HG03064 (cell line): ENCODE results near the gene USP7.

Experiments used
- ATAC-seq: cut with Tn5 transposase; IDR thresholded peaks from one replicate; pipeline ENCODE4 v1.9.1; 2021; ENCODE audit warnings: low read depth; ENCODE audit not compliant: unreplicated experiment

Gene USP7

DNA sequence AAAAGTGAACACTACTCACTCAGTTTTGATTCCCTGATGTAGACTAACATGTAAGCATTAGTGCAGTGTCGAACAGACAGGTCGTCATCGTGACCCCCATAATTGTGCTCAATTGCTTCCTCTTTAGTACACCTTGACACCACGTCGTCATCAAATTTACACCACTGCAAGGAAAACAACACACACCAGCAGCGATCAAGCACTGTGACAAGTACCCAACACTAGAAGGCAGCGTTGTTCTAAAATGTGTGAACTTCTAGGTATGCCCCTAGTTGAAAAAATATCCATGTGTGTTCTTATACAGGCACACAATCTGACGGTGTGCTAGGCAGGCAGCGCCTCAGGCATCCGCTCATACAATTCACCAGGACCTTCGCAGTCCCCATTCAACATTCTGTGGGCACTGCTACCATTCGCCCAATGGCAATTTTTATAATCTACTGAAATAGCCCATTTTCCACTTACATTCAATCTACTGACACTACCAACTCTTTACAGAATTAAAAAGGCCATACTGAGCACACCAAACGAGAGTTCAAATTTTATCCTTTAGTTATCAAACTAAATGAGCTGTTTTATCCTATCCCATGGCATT, 58.4 kb downstream of the USP7 start:
- ATAC-seq = no peak

DNA sequence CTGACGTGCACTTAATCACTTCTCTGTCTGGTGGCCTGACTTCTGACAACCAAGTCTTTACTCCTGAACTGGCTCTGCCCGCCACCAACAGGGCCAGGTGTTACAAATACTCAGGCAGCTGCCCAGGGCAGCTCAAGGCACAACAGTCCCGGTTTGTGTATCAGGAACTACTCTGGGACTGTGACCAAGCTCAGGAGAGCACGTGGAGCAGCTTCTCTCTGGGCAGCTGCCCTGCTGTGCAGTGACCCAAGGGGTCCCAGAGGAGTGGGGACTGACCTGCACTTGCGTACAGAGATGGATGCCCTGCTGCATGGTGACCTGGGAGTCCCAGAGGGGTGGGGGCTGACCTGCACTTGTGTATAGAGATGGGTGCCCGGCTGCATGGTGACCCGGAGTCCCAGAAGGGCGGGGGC, 59.7 kb downstream of the USP7 start:
- ATAC-seq = no peak

DNA sequence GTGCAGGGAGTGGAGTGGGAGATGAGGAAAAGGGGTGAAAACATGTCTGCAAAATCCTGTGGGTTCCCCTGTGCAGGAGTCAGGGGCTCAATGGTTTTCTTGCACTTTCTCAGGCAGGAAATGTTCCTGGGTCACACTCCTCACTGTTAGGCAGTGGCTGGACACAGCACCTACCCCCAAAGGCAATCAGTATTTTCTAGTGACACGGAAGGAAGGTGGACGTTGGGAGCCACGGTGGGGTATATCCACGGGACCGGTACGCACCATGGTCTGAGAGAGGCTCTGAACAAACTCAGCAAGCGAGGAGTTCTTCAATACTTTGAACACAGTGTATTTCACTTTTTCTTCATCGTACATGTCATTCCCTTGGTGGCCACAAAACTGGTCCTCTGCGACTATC, 60.7 kb downstream of the USP7 start:
- ATAC-seq = no peak

DNA sequence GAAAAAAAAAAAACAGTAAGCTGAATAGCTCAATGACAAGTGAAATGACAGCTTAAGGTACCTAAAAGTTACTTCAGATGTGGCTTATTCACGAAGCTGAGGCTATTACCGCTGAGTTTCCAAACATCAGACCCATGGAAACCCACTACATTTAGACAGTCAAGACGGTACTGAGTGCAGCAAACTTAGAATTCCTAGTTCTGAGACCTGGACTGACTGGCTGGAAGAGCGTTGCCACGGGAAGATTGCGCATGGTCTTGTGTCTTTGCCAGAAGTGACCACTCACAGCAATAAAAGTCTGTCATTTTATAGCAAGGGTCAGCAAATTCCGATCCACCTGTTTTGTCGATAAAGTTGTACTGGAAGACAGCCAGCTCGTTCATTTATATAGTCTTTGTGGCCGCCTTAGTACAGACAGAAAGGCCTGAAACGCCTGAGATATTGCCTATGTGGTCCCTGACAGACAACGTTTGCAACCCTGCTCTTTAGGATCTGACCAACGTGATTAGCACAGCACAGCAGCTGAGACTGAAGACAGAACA, 62.3 kb downstream of the USP7 start:
- no peak for ATAC-seq

DNA sequence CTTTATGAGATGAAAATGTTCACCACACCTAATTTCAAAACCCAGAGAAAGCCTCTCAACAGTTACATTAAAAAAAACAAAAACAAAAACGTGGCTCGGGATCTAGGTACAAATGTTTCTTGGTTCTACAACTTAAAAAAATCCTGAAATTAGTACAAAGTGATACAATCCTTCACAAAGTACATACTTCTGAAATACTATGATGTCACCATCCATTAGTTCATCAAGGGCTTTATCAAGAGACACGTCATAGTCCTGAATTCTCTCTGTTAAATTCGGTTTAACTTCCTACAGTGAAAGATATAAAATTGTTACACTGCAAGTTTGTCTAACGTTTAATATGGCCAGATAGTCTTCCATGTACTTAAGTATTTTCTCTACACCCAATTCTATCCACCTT, 63.4 kb downstream of the USP7 start:
- ATAC-seq = no peak

DNA sequence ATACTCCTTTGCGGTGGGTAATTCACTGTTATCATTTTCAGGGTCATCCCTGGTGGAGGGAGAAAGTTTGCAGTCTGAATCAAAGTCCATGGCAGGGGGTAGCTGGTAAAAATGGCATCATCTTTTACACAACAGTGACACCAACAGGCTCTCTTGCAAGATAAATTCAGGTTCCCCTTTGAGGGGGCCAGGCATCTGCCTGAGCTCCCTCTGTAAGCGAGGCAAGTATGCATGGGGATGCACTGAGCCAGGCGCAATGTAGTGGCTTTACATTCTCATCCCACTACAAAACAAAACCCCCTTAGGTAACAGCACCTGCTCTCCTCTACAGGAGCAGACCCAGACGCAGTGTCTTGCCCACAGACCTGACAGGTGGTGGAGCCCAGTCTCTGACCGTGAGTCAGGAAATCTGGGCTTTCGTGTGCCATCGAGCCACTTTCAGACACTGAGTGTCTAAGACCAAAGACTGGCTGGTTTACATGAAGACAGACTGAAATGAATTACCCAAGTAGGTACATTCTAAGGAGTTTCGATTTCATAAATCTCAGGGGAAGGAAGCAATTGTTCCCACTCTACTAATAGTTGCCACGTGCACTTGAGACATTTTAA, 63.9 kb downstream of the USP7 start:
- ATAC-seq = no peak

DNA sequence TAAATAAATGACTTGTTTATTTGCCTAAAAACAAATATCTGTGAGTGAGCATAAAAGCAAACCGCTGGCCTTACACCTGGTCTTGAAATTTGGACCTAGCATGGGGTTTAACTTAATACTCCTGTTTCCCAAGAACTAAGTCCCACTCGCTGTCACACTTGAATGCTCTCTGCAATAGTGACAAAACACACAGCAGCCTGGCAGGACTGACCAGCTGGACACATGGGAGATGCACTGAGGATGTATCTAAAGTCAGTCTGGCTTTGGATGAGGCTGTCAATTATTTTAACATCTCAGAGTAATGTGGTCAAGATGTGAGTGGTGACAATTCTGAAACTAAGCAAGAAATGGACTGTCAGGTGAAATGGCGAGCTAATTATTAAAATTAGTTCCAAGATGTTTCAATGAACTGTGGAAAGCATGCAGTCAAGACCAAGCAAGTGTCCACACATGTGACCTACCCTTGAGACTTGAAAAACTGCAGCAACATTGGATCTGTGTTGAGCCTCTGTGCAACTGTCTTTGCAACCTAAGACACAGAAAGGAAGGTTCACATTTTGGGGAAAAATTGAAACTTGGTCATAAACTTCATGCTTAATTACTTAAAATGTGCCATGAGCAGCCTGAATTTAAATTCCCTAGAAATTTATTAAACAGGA, 64.9 kb downstream of the USP7 start:
- ATAC-seq = no peak

DNA sequence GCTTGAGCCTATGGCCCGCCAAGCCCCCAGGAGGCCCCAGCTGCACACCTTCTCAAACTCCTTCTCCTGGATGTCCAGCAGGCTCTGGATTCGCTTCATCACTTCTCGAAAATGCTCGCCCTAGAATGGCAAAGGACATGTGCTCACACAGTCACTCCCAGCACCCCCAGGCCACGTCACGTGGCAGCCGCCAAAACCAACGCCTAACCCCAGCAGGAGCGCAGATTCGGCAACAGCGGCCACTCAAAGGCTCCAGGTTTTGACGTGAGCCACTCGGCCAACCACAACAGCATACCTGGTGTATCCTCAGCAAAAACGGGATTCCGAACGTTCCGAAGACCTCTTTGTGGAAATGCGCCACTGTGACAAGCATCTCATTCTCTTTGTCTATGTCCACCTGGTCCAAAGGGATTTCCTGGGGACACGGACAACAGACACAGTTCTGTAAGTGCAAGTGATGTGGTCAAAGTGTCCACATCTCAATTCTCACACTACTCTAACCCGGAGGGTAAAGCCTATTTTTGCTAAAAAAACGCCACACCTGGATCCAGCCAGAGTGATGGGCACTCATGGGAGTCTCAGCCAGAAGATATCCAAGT, 68.9 kb downstream of the USP7 start:
- ATAC-seq = no peak

DNA sequence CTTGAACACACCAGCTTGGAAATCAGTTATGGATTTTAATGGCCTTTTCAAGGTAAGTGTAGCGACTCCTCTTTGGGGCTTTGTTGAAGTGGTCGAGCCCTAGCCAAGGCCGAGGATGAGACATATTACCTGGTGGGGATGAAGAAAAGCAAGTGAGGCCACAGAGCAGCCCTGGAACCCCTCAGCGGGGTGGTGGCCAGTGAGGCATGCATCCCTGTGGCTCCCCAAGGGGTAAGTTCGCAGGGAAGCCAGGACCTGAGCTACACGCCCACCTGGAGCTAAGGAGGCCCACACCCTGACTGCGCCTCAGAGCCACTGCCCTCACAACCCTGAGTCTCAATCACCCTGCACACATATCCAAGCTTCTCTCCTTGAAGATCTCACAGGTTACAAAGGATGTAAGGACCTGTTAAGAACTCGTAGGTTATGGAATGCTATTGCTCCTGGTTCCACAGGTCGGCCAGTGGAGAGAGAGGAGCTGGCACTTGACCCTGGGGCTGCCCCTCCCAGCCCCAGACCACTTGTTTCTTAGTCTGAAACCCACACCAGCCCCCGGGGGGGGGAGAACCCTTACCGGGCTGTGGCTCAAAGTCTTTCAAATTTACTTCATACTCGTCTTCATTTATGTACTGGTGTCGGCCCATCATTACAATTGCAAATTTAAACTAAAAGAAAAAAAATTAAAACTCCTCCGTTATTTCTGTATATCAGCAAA, 69.6 kb downstream of the USP7 start:
- no peak for ATAC-seq

DNA sequence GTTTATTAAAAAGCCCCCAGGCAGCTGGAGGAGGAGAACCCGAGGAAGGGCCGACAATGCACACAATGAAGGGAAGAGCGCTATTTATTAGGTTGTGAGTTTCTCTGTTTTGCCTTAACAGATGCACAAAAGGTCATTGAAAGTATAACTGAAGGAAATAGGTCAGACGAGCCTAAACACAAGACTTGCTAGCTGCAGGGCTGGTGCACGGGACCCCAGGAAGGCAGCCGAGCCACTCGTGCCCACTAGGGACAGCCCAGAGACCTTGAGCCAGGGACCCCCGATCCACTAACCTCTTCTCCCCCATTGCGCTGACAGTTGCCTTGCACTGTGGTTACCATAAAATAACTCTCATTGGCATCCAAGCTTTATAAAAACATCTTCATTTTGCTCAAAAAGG, 70.3 kb downstream of the USP7 start:
- ATAC-seq = no peak

DNA sequence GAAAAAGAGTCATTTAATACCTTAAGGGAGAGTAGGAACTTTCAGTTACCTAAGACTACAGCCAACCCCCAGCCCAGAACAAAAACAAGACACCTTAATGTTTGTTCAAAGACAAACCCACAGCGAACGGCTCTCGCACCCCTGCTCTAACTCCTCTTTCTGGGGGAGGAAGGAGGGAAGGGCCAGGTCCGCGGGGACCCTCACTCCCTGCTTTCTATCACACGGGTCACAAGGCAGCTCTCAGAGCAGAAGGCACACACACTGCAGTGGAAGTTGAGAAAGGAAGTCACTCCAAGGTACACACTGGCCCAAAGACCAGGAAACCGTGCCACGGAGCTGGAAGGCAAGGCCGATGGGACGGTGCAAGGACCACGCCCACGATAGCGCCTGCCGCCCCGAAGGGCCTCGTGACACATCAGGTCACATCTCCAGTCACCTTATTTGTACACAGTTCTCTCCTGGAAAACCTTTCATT, 71.6 kb downstream of the USP7 start:
- ATAC-seq = peak; percentile 20

DNA sequence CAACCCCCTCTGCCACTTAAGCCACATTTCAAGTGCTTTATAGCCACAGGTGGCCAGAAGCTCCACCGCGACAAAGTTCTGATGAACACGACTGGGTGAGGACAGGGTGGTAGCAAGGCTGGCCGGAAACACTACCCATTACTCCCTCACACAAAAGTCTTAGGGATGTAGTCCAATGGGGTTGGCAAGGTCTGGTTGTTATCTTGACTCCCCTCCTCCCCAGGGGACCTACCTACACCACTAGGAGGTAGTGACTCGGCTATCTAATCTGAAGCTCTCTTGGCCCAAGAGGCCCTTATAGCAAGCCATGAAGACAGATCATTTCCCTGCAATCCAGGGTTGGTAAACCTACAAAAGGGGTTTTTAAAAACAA, 73.2 kb downstream of the USP7 start:
- no peak for ATAC-seq

DNA sequence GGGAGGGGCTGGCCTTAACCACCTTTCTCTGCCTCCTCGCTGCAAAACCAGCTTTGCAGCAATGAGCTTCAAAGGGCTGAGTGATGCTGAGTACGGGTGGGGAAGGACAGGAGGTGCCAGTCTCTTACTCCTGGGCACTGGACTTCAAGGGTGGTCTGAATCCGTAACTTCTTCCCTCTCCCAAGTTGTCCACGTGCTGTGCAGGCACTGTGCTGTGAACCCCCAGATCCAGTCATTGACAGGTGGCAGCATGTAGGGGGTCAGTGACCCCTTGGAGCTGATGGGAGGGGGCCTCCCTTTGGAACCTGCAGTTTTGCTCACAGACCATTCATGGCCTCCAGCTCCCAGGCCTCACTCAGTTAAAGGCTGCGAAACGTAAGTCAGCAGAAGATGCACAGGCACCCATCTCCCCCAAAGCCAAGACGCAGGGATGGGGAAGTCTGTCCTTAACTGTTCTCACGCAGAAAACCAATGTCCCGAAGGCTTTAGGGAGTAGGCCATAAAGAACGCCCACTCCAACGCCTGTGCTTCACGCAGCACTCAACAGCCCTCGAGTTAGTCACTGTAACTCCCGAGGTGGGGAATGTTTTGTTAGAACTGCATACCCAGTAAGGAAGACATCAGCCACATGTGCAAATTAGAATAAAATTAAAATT, 73.7 kb downstream of the USP7 start:
- no peak for ATAC-seq

DNA sequence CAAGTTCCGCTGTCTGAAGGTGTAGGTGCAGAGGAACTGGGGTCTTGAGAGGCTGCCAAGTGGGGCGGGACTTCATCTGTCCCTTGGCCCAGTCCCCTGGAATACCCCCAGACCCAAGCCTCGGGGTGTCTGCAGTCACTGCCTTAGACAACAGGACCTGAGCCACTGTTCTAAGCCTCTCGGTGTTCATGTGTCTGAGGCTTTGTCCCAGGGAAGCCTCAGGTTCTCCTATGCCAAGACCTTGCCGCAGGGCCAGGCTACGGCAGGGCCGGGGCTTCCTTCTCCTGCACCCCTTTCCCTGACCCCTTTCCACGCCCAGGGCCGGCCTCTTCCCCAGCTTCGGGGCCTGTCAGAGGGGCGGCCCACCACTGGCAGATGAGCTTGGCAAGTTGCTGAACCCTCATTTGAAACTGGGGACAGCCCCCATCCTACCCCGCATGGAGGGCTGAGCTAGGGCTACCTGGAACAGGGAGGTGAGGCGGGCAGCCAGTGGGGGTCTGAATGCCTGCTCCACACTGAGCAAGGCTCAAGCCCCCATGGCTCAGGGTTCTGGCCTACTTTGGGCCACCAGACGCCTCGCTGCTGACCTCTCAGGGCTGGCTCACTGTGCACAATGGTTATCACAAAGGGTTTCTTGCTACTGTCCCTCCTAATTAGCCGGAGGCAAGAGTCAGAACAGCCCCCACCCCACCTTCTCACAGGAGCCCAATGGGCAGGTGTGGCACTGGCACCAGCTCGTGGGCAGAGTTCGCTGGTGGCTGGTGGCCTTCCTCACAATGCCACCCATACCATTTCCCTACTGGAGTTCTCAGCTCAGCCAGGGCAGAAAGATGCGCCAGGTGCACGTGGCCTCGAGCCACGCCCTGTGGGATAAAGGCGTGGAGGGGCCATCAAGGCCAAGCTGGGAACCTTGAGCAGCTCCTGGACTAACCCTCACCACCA, 74.5 kb downstream of the USP7 start:
- no peak for ATAC-seq

DNA sequence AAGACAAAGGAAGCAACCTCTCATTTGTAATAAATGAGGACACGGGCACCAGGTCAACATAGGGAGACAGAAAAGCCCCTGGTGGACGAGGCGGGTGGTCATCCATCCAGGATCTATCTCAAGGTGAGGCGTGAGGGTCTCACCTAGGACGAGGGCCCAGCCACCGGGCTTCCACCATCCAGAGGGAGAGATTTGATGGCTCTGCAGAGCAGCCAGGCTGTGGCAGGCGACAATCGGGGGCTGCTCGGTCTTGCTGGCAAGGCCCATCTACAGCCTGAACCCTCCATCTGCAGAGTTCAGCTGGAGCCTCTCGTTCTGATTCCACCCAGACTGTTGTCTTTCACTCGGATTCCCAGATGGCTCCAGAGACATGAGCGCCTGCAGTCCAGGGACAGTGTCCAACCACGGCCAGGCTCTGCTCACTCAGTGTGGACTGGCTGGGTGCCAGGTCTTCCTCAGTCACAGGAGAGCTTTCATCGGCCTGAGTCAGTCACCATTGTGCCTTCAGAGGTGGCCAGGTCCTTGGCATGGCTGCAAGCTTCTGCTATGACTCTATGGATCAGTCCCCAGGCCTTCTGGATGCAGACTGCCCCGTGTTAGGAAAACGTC, 75.7 kb downstream of the USP7 start:
- ATAC-seq = no peak

DNA sequence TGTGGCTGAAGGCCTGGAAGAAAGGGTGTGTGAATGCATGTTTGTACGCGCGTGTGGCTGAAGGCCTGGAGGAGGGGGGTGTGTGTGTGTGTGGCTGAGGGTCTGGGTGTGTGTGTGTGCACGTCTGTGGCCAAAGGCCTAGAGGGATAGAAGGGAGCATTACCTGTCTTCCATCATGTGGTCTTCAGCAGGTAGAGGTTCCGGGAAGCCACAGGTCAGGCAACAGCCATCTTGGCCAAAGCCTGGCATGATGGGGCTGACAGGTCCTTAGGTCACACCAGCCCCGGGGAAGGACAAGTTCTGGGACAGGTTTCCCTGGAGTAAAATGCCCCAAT, 76.3 kb downstream of the USP7 start:
- ATAC-seq = no peak

DNA sequence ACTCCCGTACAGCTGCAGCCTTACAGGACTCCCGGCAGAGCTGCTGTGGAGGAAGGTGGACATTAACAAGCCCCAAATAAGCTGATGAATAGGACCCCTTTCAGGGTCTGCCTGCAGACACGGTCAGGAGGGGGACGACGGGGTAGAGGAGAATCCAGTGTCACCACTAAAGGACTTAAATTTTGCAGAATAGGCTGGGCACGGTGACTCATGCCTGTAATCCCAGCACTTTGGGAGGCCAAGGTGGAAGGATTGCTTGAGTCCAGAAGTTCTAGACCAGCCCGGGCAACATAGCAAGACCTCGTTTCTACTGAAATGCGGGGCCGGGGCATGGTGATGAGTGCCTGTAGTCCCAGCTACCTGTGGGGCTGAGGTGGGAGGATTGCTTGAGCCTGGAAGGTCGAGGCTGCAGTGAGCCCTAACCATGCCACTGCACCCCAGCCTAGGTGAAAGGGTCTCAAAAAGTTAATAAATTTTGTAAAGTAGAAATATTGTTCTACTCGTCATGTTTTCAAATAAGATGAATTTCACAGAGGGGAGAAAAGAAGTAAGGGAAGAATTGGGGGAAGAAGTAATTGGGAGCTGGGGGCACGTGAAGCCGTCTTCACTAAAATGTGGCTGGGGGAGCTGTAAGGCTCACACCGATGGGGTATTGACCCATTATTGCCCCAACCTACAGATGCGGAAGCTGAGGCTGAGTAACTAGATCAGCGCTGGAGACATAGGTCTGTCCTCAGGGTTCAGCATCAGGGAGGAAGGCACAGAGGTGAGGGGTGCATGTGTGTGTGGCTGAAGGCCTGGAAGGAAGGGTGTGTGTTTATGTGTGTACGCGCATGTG, 76.9 kb downstream of the USP7 start:
- ATAC-seq = no peak
